H9 (cell line): ENCODE data around the gene HLA-DPB1. TPM values are rescaled to one million over a fixed set of nuclear protein-coding genes. Genes with fewer than 3 reads are reported as not detected.

Source experiments
- DNase-seq: peaks from one replicate; pipeline ENCODE4 v3.0.0-alpha.2; 2017
- H2AFZ ChIP-seq: one replicate; pipeline ENCODE4 v1.6.1; 2013; ENCODE audit warnings: mild to moderate bottlenecking, low read length, control low read depth, moderate library complexity
- H2AK5ac ChIP-seq: 2 replicates; pipeline ENCODE4 v1.6.1; 2013; ENCODE audit warnings: low read length, control low read depth, mixed read lengths; ENCODE audit not compliant: insufficient read length
- H2BK120ac ChIP-seq: one replicate; pipeline ENCODE4 v1.6.1; 2013; ENCODE audit warnings: low read depth, mild to moderate bottlenecking, low read length, control low read depth, inconsistent platforms; ENCODE audit not compliant: poor library complexity, severe bottlenecking
- H2BK12ac ChIP-seq: 2 replicates; pipeline ENCODE4 v1.6.1; 2013; ENCODE audit warnings: low read length, control low read depth, mixed read lengths, low read depth; ENCODE audit not compliant: insufficient read length
- H2BK15ac ChIP-seq: 2 replicates; pipeline ENCODE4 v1.6.1; 2013; ENCODE audit warnings: low read depth, low read length, control low read depth
- H2BK20ac ChIP-seq: one replicate; pipeline ENCODE4 v1.6.1; 2013; ENCODE audit warnings: low read depth, mild to moderate bottlenecking, low read length, control low read depth, inconsistent platforms; ENCODE audit not compliant: poor library complexity, severe bottlenecking
- H2BK5ac ChIP-seq: 2 replicates; pipeline ENCODE4 v1.6.1; 2013; ENCODE audit warnings: low read length, control low read depth, mixed read lengths; ENCODE audit not compliant: insufficient read length
- H3K14ac ChIP-seq: 2 replicates; pipeline ENCODE4 v1.6.1; 2013; ENCODE audit warnings: low read length, control low read depth; ENCODE audit not compliant: insufficient read depth
- H3K18ac ChIP-seq: 2 replicates; pipeline ENCODE4 v1.6.1; 2013; ENCODE audit warnings: low read depth, mild to moderate bottlenecking, mixed read lengths, low read length, control low read depth; ENCODE audit not compliant: insufficient read length
- H3K23ac ChIP-seq: 2 replicates; pipeline ENCODE4 v1.6.1; 2013; ENCODE audit warnings: low read length, control low read depth, mixed read lengths, low read depth; ENCODE audit not compliant: insufficient read length
- H3K23me2 ChIP-seq: 2 replicates; pipeline ENCODE4 v1.6.1; 2013; ENCODE audit warnings: low read depth, mild to moderate bottlenecking, mixed read lengths, low read length, control low read depth; ENCODE audit not compliant: insufficient read length, poor library complexity, severe bottlenecking
- H3K27ac ChIP-seq: 2 replicates; pipeline ENCODE4 v1.5.1; 2013; ENCODE audit warnings: low read length, control low read depth, mixed read lengths, low read depth; ENCODE audit not compliant: insufficient read length
- H3K27me3 ChIP-seq: 2 replicates; pipeline ENCODE4 v1.6.1; 2013; ENCODE audit warnings: low read length, control low read depth, inconsistent platforms; ENCODE audit not compliant: insufficient read depth
- H3K4ac ChIP-seq: 2 replicates; pipeline ENCODE4 v1.6.1; 2013; ENCODE audit warnings: low read depth, mild to moderate bottlenecking, control low read depth, inconsistent platforms, low read length, moderate library complexity
- H3K4me1 ChIP-seq: 2 replicates; pipeline ENCODE4 v1.6.1; 2013; ENCODE audit warnings: low read length, control low read depth, inconsistent platforms; ENCODE audit not compliant: insufficient read depth
- H3K4me2 ChIP-seq: 2 replicates; pipeline ENCODE4 v1.6.1; 2013; ENCODE audit warnings: low read length, control low read depth, mixed read lengths; ENCODE audit not compliant: insufficient read length, insufficient read depth
- H3K56ac ChIP-seq: 2 replicates; pipeline ENCODE4 v1.6.1; 2013; ENCODE audit warnings: low read depth, mild to moderate bottlenecking, mixed read lengths, low read length, control low read depth; ENCODE audit not compliant: insufficient read length
- H3K79me1 ChIP-seq: 2 replicates; pipeline ENCODE4 v1.6.1; 2013; ENCODE audit warnings: low read depth, mild to moderate bottlenecking, moderate library complexity, low read length, control low read depth, inconsistent platforms; ENCODE audit not compliant: insufficient read depth, poor library complexity, severe bottlenecking
- H3K79me2 ChIP-seq: 2 replicates; pipeline ENCODE4 v1.6.1; 2013; ENCODE audit warnings: low read length, control low read depth, inconsistent platforms; ENCODE audit not compliant: insufficient read depth
- H3K9ac ChIP-seq: 2 replicates; pipeline ENCODE4 v1.6.1; 2013; ENCODE audit warnings: low read length, control low read depth, mixed read lengths; ENCODE audit not compliant: insufficient read length; ENCODE audit errors: extremely low read depth
- H3K9me3 ChIP-seq: one replicate; pipeline ENCODE4 v1.6.1; 2013; ENCODE audit warnings: low read depth, low read length, inconsistent platforms; ENCODE audit not compliant: control insufficient read depth
- H3T11ph ChIP-seq: one replicate; pipeline ENCODE4 v1.6.1; 2013; ENCODE audit warnings: mild to moderate bottlenecking, low read length, control low read depth, inconsistent platforms
- H4K20me1 ChIP-seq: one replicate; pipeline ENCODE4 v1.6.1; 2013; ENCODE audit not compliant: control insufficient read depth, insufficient read length, insufficient read depth
- H4K5ac ChIP-seq: 2 replicates; pipeline ENCODE4 v1.6.1; 2013; ENCODE audit warnings: low read depth, mild to moderate bottlenecking, mixed read lengths, low read length, control low read depth; ENCODE audit not compliant: insufficient read length
- H4K8ac ChIP-seq: replicated peaks from 2 replicates; pipeline ENCODE4 v1.6.1; 2013; ENCODE audit warnings: low read length, control low read depth, mixed read lengths, low read depth; ENCODE audit not compliant: insufficient read length
- H4K91ac ChIP-seq: 2 replicates; pipeline ENCODE4 v1.6.1; 2013; ENCODE audit warnings: low read depth, mild to moderate bottlenecking, moderate library complexity, mixed read lengths, low read length, control low read depth; ENCODE audit not compliant: insufficient read length
- H3K27ac Mint-ChIP-seq, 3 experiments: 2 replicates in 2 of 3; 3 replicates in 1 of 3; pipeline ENCODE4 v1.8.0; 2020 to 2021; ENCODE audit warnings: mixed read lengths in 3 of 3, mild to moderate bottlenecking in 1 of 3, moderate library complexity in 1 of 3
- H3K27me3 Mint-ChIP-seq: 2 replicates; pipeline ENCODE4 v1.8.0; 2021; ENCODE audit warnings: low read depth, mild to moderate bottlenecking, moderate library complexity, mixed read lengths
- H3K36me3 Mint-ChIP-seq, 3 experiments: 2 replicates in 2 of 3; 3 replicates in 1 of 3; pipeline ENCODE4 v1.8.0; 2020 to 2021; ENCODE audit warnings: low read depth in 3 of 3, mixed read lengths in 3 of 3; ENCODE audit not compliant: insufficient read depth in 1 of 3
- H3K4me1 Mint-ChIP-seq, 2 experiments: 2 replicates each; pipeline ENCODE4 v1.8.0; 2020; ENCODE audit warnings: mixed read lengths in 2 of 2
- H3K4me3 Mint-ChIP-seq, 2 experiments: 2 replicates in 1 of 2; 3 replicates in 1 of 2; pipeline ENCODE4 v1.8.0; 2020 to 2021; ENCODE audit warnings: mild to moderate bottlenecking in 2 of 2, mixed read lengths in 2 of 2, moderate library complexity in 1 of 2
- H3K9me3 Mint-ChIP-seq, 2 experiments: 2 replicates in 1 of 2; 3 replicates in 1 of 2; pipeline ENCODE4 v1.8.0; 2020; ENCODE audit warnings: mild to moderate bottlenecking in 2 of 2, mixed read lengths in 2 of 2, moderate library complexity in 1 of 2
- WGBS: extraction: QIAGEN DNeasy Blood & Tissue Kit; methylation state at CpG from one replicate; pipeline ENCODE4 v1.1.7; 2013; ENCODE audit warnings: missing lambda C conversion rate, low lambda C conversion rate, mixed read lengths; ENCODE audit not compliant: insufficient read length; ENCODE audit errors: extremely low coverage; 5-methylcytosine and 5-hydroxymethylcytosine counted together
- total RNA-seq: library from RNA; stranded (reverse); gene quantifications from 2 replicates; pipeline ENCODE4 v1.2.1, GENCODE V29; 2021
- TF ChIP-seq, protein P1 (sequence below): fragments of 200-600 bp; sonication (generic); conservative IDR thresholded peaks from 3 replicates; pipeline ENCODE4 v1.8.0; 2021; ENCODE audit warnings: antibody characterized with exemption, mild to moderate bottlenecking

Gene HLA-DPB1
- total RNA-seq, 1 experiment from 2014 or later, result 23.6 TPM

DNA sequence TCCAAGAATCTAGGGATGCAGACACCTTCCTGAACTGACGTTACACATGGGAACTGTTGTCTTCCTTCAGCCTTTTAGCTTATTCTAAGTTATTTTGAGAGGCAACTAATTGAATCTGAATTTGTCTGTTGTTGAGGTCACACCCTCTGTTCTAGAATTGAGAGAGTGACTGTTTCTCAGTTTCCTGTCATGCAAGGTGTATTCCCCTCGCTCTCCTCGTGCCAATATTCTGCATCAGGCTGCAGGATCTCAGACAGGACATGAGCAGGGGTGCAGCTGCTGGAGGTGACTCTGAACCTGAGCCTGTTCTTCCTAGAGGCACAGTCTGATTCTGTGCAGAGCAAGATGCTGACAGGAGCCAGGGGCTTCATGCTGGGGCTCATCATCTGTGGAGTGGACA lies 52.5 kb downstream of the HLA-DPB1 start:
- Histone ChIP-seq H3K23ac (no peak overlapping the region), H3K56ac (no peak overlapping the region), H3K4ac (no peak overlapping the region), H3K79me1 (peaks cover 6% of the 10 kb centered on the region), H3K9ac (no peak overlapping the region), H3K27me3 (no peaks in the 10 kb centered on the region), H2BK5ac (no peak overlapping the region), H3K4me1 (peaks cover 2% of the 10 kb centered on the region; the same call in 1 of the 2 replicates), H4K91ac (no peak overlapping the region), H3K9me3 (peaks cover 1% of the 10 kb centered on the region), H2AFZ (no peak overlapping the region), H2BK20ac (no peak overlapping the region), H3K4me2 (no peak overlapping the region), H3K79me2 (peaks cover 6% of the 10 kb centered on the region; the same call in 1 of the 2 replicates), H2BK120ac (no peak overlapping the region), H2BK12ac (no peak overlapping the region), H2BK15ac (no peak overlapping the region), H3T11ph (no peak overlapping the region), H4K20me1 (no peaks in the 10 kb centered on the region), H4K5ac (no peak overlapping the region), H3K27ac (no peak overlapping the region), H4K8ac (no peak overlapping the region), H3K14ac (no peak overlapping the region), H3K23me2 (no peaks in the 10 kb centered on the region), H2AK5ac (no peak overlapping the region), H3K18ac (no peak overlapping the region)
- WGBS, result no CpG with 5 or more reads among the region's 3 CpGs
- H3K4me3 Mint-ChIP-seq, result no peak overlapping the region
- no peaks in the 10 kb centered on the region; the same call in 1 of the 2 replicates for H3K27me3 Mint-ChIP-seq
- no peak for DNase-seq
- TF ChIP-seq, protein P1, sequence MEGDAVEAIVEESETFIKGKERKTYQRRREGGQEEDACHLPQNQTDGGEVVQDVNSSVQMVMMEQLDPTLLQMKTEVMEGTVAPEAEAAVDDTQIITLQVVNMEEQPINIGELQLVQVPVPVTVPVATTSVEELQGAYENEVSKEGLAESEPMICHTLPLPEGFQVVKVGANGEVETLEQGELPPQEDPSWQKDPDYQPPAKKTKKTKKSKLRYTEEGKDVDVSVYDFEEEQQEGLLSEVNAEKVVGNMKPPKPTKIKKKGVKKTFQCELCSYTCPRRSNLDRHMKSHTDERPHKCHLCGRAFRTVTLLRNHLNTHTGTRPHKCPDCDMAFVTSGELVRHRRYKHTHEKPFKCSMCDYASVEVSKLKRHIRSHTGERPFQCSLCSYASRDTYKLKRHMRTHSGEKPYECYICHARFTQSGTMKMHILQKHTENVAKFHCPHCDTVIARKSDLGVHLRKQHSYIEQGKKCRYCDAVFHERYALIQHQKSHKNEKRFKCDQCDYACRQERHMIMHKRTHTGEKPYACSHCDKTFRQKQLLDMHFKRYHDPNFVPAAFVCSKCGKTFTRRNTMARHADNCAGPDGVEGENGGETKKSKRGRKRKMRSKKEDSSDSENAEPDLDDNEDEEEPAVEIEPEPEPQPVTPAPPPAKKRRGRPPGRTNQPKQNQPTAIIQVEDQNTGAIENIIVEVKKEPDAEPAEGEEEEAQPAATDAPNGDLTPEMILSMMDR, result no peak
- H3K27ac Mint-ChIP-seq, result no peak overlapping the region
- H3K36me3 Mint-ChIP-seq, result peaks cover 17 to 55% (median 36%) of the 10 kb centered on the region in 3 experiments
- peaks cover 19 to 25% of the 10 kb centered on the region in 2 experiments for H3K4me1 Mint-ChIP-seq
- H3K9me3 Mint-ChIP-seq, result peaks cover 10 to 11% of the 10 kb centered on the region in 2 experiments
